HCT116 (cell line): ENCODE results near the gene CD58. TPM values are rescaled to one million over a fixed set of nuclear protein-coding genes. Genes with fewer than 3 reads are reported as not detected.

Experiments used
- ATAC-seq: fragments of 200-7000 bp; cut with Tn5 transposase; 2 replicates; pipeline ENCODE4 v1.9.1; 2020; ENCODE audit warnings: mild to moderate bottlenecking, moderate library complexity
- BruUV-seq: library from RNA; stranded (reverse); fragments of 400-500 nt; replicated peaks from 2 replicates; lab custom pipeline; 2021; lab: Mats Ljungman, UMichigan
- CTCF ChIA-PET: fragments of 300-600 bp; sonication (Branson Sonifier 250); formaldehyde crosslinking; loops from one replicate; lab custom pipeline; 2021; ENCODE audit warnings: antibody characterized with exemption; lab: Charles Lee
- POLR2A ChIA-PET: fragments of 300-600, 350-600 bp; sonication (Branson Sonifier 250); formaldehyde crosslinking; loops from one replicate; lab custom pipeline; 2021; ENCODE audit warnings: antibody characterized with exemption; lab: Charles Lee
- RAD21 ChIA-PET, 2 experiments: fragments of 300-600 bp; sonication (Branson Sonifier 250); formaldehyde crosslinking; loops; one replicate each; lab custom pipeline; 2023; ENCODE audit warnings: low total read pairs in 2 of 2; ENCODE audit not compliant: uncharacterized antibody in 2 of 2, unreplicated experiment in 2 of 2, low non-redundant PET in 1 of 2; lab: Charles Lee
- DNase-seq: peaks from one replicate; pipeline ENCODE4 v3.0.0-alpha.2; 2010; ENCODE audit warnings: low read depth, low spot score
- H2AFZ ChIP-seq: fragments of 200-600 bp; shearing (Covaris generic), sonication (generic); 2 replicates; pipeline ENCODE4 v1.6.1; 2017; ENCODE audit warnings: low read depth, mixed run types, mixed read lengths, antibody characterized with exemption, low read length; ENCODE audit not compliant: poor library complexity, severe bottlenecking
- H3K27ac ChIP-seq: 2 replicates; pipeline ENCODE4 v1.5.1; 2012; ENCODE audit warnings: low read depth, low read length
- H3K27me3 ChIP-seq: fragments of 200-600 bp; sonication (generic); 2 replicates; pipeline ENCODE4 v1.6.1; 2016; ENCODE audit warnings: mixed run types, low read length, mixed read lengths; ENCODE audit not compliant: insufficient read depth
- H3K36me3 ChIP-seq, 2 experiments: fragments of 200-500 bp in 1 of 2; fragments of 200-600 bp in 1 of 2; sonication (Bioruptor generic) in 1 of 2; sonication (generic) in 1 of 2; 2 replicates each; pipeline versions ENCODE4 v1.5.1 to v1.6.1; 2014 to 2016; ENCODE audit warnings: low read length in 2 of 2, inconsistent platforms in 1 of 2, mixed read lengths in 1 of 2, mixed run types in 1 of 2; ENCODE audit not compliant: insufficient read depth in 2 of 2, control insufficient read depth in 1 of 2
- H3K4me1 ChIP-seq, 2 experiments: fragments of 200-600 bp in 1 of 2; sonication (generic) in 1 of 2; 2 replicates each; pipeline versions ENCODE4 v1.5.1 to v1.6.1; 2012 to 2017; ENCODE audit warnings: low read length in 2 of 2, inconsistent platforms in 1 of 2, mild to moderate bottlenecking in 1 of 2, mixed read lengths in 1 of 2, mixed run types in 1 of 2, moderate library complexity in 1 of 2; ENCODE audit not compliant: insufficient read depth in 2 of 2, control insufficient read depth in 1 of 2
- H3K4me2 ChIP-seq: fragments of 200-600 bp; sonication (generic); 2 replicates; pipeline ENCODE4 v1.6.1; 2017; ENCODE audit warnings: mixed run types, low read length, mixed read lengths
- H3K4me3 ChIP-seq, 2 experiments: fragments of 200-600 bp in 1 of 2; sonication (generic) in 1 of 2; replicated peaks in 1 of 2; 2 replicates each; pipeline ENCODE4 v1.5.1; 2011 to 2016; ENCODE audit warnings: low read length in 2 of 2, control low read depth in 1 of 2, low read depth in 1 of 2, mild to moderate bottlenecking in 1 of 2, mixed read lengths in 1 of 2, mixed run types in 1 of 2
- H3K79me2 ChIP-seq: fragments of 200-600 bp; sonication (generic); 2 replicates; pipeline ENCODE4 v1.6.1; 2017; ENCODE audit warnings: mild to moderate bottlenecking, mixed run types, low read length, moderate library complexity, mixed read lengths; ENCODE audit not compliant: insufficient read depth
- H3K9ac ChIP-seq: fragments of 200-600 bp; sonication (generic); 2 replicates; pipeline ENCODE4 v1.6.1; 2016; ENCODE audit warnings: low read length, mixed read lengths
- H3K9me2 ChIP-seq: fragments of 200-600 bp; sonication (generic), shearing (Covaris generic); 2 replicates; pipeline ENCODE4 v1.6.1; 2017; ENCODE audit warnings: mixed run types, mild to moderate bottlenecking, moderate library complexity; ENCODE audit not compliant: insufficient read depth
- H3K9me3 ChIP-seq, 2 experiments: fragments of 200-500 bp in 1 of 2; fragments of 200-600 bp in 1 of 2; sonication (Bioruptor generic) in 1 of 2; sonication (generic) in 1 of 2; 2 replicates each; pipeline ENCODE4 v1.6.1; 2014 to 2017; ENCODE audit warnings: low read length in 2 of 2, mixed read lengths in 2 of 2, inconsistent platforms in 1 of 2, low read depth in 1 of 2, mild to moderate bottlenecking in 1 of 2, mixed run types in 1 of 2, moderate library complexity in 1 of 2; ENCODE audit not compliant: control insufficient read depth in 1 of 2, insufficient read depth in 1 of 2
- H4K20me1 ChIP-seq: fragments of 200-600 bp; sonication (generic), shearing (Covaris generic); 2 replicates; pipeline ENCODE4 v1.6.1; 2017; ENCODE audit warnings: mixed run types, mild to moderate bottlenecking, moderate library complexity; ENCODE audit not compliant: insufficient read depth
- ATF3 ChIP-seq: IDR thresholded peaks from 2 replicates; pipeline ENCODE4 v1.6.1; 2012
- JUND ChIP-seq: IDR thresholded peaks from 2 replicates; pipeline ENCODE4 v1.6.1; 2012
- MAX ChIP-seq: IDR thresholded peaks from 2 replicates; pipeline ENCODE4 v1.6.1; 2012
- POLR2A ChIP-seq: IDR thresholded peaks from 2 replicates; pipeline ENCODE4 v1.7.0; 2011; ENCODE audit warnings: borderline replicate concordance; ENCODE audit not compliant: insufficient read depth, insufficient read length; ENCODE audit errors: extremely low read depth
- POLR2AphosphoS5 ChIP-seq: IDR thresholded peaks from 2 replicates; pipeline ENCODE4 v1.6.1; 2011; ENCODE audit warnings: mild to moderate bottlenecking, low read depth, low read length, moderate library complexity
- REST ChIP-seq: IDR thresholded peaks from 2 replicates; pipeline ENCODE4 v1.6.1; 2012; ENCODE audit warnings: low read depth
- SIN3A ChIP-seq: IDR thresholded peaks from 2 replicates; pipeline ENCODE4 v1.6.1; 2012; ENCODE audit warnings: low read depth
- SP1 ChIP-seq: IDR thresholded peaks from 2 replicates; pipeline ENCODE4 v1.6.1; 2012; ENCODE audit warnings: low read depth
- TCF7L2 ChIP-seq: IDR thresholded peaks from 2 replicates; pipeline ENCODE4 v1.7.0; 2011; ENCODE audit warnings: borderline replicate concordance, inconsistent platforms; ENCODE audit not compliant: insufficient read depth, insufficient read length; ENCODE audit errors: extremely low read depth
- ZBTB33 ChIP-seq: IDR thresholded peaks from 2 replicates; pipeline ENCODE4 v1.6.1; 2011; ENCODE audit warnings: mild to moderate bottlenecking, low read length, moderate library complexity; ENCODE audit not compliant: insufficient replicate concordance; ENCODE audit errors: extremely low read depth
- ZFX ChIP-seq: fragments of 450-650 bp; IDR thresholded peaks from 2 replicates; pipeline ENCODE4 v1.6.1; 2017
- intact Hi-C: fragments of 100-400 bp; cut with micrococcal nuclease; formaldehyde crosslinking; loops from 2 replicates; pipeline ENCODE4 v1.10.0; 2022
- total RNA-seq: library from RNA; stranded (reverse); gene quantifications from one replicate; pipeline ENCODE4 v1.2.1, GENCODE V29; 2021; ENCODE audit not compliant: unreplicated experiment

CD58 gene
- total RNA-seq, 1 experiment from 2014 or later, result 18.0 TPM

- no TSS peak for BruUV-seq
- Histone ChIP-seq H3K36me3 (no peaks in the 10 kb centered on the region), H3K9me3 (no peaks in the 10 kb centered on the region), H3K9ac (no peak overlapping the region), H4K20me1 (no peaks in the 10 kb centered on the region), H2AFZ (no peak overlapping the region), H3K27ac (no peak overlapping the region), H3K4me2 (no peak overlapping the region), H3K4me1 (no peaks in the 10 kb centered on the region), H3K4me3 (no peak overlapping the region), H3K9me2 (no peaks in the 10 kb centered on the region), H3K27me3 (no peaks in the 10 kb centered on the region), H3K79me2 (no peaks in the 10 kb centered on the region)
- DNase-seq (no peak), ATAC-seq (no peak)
- intact Hi-C loops, result loop anchor here (10.0 kb wide), 1 partner anchor 147 kb away; no protein-coding TSS in a partner anchor
- TF ChIP-seq TCF7L2 (no peak), SIN3A (no peak), POLR2A (no peak), REST (no peak), ZBTB33 (no peak), MAX (no peak), ATF3 (no peak), POLR2AphosphoS5 (no peak), SP1 (no peak), ZFX (no peak), JUND (no peak)
- POLR2A ChIA-PET, result no interaction called here
- CTCF ChIA-PET, result interaction anchor here (1.3 kb wide), 1 partner anchor 18 kb away, joined by 4 read pairs; no protein-coding TSS in a partner anchor
- RAD21 ChIA-PET, result interaction anchor here in 1 of 2 experiments (0.6 kb wide), 1 partner anchor 239 kb away, joined by 3 read pairs; no protein-coding TSS in a partner anchor
These were observed 7.0 kb upstream of the CD58 start for GRCh38 chr1:116577759-116578314.
